NCI-H146 treated with DMSO at 0.1 percent for 48 hours (cell line): ENCODE data around the gene RIMBP2.
"Not testable (repeated sequence)": the region's sequence is repeated elsewhere in the genome, so short reads cannot be mapped to it uniquely, and the experiment has no call there.

Experiments used
- DNase-seq: peaks from one replicate; lab custom pipeline; 2025; ENCODE audit not compliant: unreplicated experiment; lab: John Stamatoyannopoulos, UW

Gene RIMBP2

GRCh38 chr12:130706311-130706710 is 9.8 kb downstream of the RIMBP2 start:
- DNase-seq, result no peak

- DNase-seq, result no peak
Measured at GRCh38 chr12:130705178-130705822, 10.8 kb downstream of the RIMBP2 start.

GRCh38 chr12:130704606-130705005 is 11.5 kb downstream of the RIMBP2 start:
- DNase-seq, result no peak

GRCh38 chr12:130703733-130704375 is 12.2 kb downstream of the RIMBP2 start:
- DNase-seq, result no peak

- no peak for DNase-seq
Measured at GRCh38 chr12:130702966-130703732, 12.9 kb downstream of the RIMBP2 start.

GRCh38 chr12:130701402-130701744 is 14.7 kb downstream of the RIMBP2 start:
- no peak for DNase-seq

- DNase-seq, result no peak
Measured at GRCh38 chr12:130700492-130701401, 15.4 kb downstream of the RIMBP2 start.

- no peak for DNase-seq
Measured at GRCh38 chr12:130698106-130698505, 18.0 kb downstream of the RIMBP2 start.

- no peak for DNase-seq
Measured at GRCh38 chr12:130696379-130697100, 19.6 kb downstream of the RIMBP2 start.

GRCh38 chr12:130695061-130695460 is 21.0 kb downstream of the RIMBP2 start:
- DNase-seq, result no peak

- no peak for DNase-seq
Measured at GRCh38 chr12:130689408-130690405, 26.4 kb downstream of the RIMBP2 start.

- not testable (repeated sequence) for DNase-seq
Measured at GRCh38 chr12:130688999-130689398, 27.1 kb downstream of the RIMBP2 start.

- DNase-seq, result no peak
Measured at GRCh38 chr12:130687796-130688778, 28.0 kb downstream of the RIMBP2 start.

GRCh38 chr12:130687190-130687589 is 28.9 kb downstream of the RIMBP2 start:
- DNase-seq, result no peak

GRCh38 chr12:130686511-130686991 is 29.5 kb downstream of the RIMBP2 start:
- no peak for DNase-seq

- no peak for DNase-seq
Measured at GRCh38 chr12:130685850-130686249, 30.2 kb downstream of the RIMBP2 start.

GRCh38 chr12:130685250-130685787 is 30.8 kb downstream of the RIMBP2 start:
- no peak for DNase-seq

- DNase-seq, result no peak
Measured at GRCh38 chr12:130683811-130684210, 32.3 kb downstream of the RIMBP2 start.
